Measurements from ENCODE around the gene AHNAK.
"Not testable (repeated sequence)": the region's sequence is repeated elsewhere in the genome, so short reads cannot be mapped to it uniquely, and the experiment has no call there.

DNA sequence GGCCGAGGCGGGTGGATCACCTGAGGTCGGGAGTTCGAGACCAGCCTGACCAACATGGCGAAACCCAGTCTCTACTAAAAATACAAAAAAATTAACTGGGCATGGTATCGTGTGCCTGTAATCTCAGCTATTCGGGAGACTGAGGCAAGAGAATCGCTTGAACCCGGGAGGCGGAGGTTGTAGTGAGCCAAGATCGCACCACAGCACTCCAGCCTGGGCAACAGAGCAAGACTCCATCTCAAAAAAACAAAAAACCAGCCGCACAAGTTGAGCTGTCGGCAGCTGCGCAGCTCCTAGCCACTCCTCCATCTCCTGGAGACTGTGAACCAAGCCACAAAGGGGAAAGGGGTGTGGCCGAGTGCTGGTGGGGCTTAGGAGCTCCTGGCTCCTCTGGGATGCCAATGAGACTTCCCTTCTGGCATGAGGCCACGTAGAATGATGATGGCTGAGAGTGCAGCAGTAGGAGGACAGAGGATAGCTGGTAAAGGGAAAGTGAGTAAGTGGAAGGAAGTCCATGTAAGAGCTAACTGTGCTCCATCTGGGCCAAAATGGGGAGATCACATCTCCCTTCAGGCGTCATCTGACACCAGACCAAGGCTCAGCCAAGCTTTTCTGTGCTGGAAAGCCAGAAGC, 47.2 kb downstream of the AHNAK start:
- not testable (repeated sequence) for TF ChIP-seq POLR2AphosphoS5 (IDR thresholded peaks at IDR 0.05; ENCODE audit: low read depth, low read length); TAF1 (IDR thresholded peaks at IDR 0.05; ENCODE audit: borderline replicate concordance, low read depth, low read length)

Measured in GM12892 (cell line).